ENCODE data around the gene ATP2A1.
"Not testable (repeated sequence)": the region's sequence is repeated elsewhere in the genome, so short reads cannot be mapped to it uniquely, and the experiment has no call there.

DNA sequence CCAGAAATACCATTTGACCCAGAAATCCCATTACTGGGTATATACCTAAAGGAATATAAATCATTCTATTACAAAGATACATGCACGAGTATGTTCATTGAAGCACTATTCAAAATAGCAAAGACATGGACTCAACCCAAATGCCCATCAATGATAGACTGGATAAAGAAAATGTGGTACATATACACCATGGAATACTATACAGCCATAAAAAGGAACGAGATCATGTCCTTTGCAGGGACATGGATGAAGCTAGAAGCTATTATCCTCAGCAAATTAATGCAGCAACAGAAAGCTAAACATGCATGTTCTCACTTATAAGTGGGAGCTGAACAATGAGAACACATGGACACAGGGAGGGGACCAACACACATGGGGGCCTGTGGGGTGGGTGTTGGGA, 48.0 kb downstream of the ATP2A1 start:
- TF ChIP-seq, protein P1, sequence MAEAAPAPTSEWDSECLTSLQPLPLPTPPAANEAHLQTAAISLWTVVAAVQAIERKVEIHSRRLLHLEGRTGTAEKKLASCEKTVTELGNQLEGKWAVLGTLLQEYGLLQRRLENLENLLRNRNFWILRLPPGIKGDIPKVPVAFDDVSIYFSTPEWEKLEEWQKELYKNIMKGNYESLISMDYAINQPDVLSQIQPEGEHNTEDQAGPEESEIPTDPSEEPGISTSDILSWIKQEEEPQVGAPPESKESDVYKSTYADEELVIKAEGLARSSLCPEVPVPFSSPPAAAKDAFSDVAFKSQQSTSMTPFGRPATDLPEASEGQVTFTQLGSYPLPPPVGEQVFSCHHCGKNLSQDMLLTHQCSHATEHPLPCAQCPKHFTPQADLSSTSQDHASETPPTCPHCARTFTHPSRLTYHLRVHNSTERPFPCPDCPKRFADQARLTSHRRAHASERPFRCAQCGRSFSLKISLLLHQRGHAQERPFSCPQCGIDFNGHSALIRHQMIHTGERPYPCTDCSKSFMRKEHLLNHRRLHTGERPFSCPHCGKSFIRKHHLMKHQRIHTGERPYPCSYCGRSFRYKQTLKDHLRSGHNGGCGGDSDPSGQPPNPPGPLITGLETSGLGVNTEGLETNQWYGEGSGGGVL (tag by site-specific recombination; IDR thresholded peaks at IDR 0.05): not testable (repeated sequence)
- not testable (repeated sequence) for TF ChIP-seq ZNF239, YY1, ZNF792, ZNF621 (tag by site-specific recombination; IDR thresholded peaks at IDR 0.05)
- TF ChIP-seq, protein P2, sequence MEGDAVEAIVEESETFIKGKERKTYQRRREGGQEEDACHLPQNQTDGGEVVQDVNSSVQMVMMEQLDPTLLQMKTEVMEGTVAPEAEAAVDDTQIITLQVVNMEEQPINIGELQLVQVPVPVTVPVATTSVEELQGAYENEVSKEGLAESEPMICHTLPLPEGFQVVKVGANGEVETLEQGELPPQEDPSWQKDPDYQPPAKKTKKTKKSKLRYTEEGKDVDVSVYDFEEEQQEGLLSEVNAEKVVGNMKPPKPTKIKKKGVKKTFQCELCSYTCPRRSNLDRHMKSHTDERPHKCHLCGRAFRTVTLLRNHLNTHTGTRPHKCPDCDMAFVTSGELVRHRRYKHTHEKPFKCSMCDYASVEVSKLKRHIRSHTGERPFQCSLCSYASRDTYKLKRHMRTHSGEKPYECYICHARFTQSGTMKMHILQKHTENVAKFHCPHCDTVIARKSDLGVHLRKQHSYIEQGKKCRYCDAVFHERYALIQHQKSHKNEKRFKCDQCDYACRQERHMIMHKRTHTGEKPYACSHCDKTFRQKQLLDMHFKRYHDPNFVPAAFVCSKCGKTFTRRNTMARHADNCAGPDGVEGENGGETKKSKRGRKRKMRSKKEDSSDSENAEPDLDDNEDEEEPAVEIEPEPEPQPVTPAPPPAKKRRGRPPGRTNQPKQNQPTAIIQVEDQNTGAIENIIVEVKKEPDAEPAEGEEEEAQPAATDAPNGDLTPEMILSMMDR (tag by site-specific recombination; IDR thresholded peaks at IDR 0.05): not testable (repeated sequence)
- TF ChIP-seq, protein P3, sequence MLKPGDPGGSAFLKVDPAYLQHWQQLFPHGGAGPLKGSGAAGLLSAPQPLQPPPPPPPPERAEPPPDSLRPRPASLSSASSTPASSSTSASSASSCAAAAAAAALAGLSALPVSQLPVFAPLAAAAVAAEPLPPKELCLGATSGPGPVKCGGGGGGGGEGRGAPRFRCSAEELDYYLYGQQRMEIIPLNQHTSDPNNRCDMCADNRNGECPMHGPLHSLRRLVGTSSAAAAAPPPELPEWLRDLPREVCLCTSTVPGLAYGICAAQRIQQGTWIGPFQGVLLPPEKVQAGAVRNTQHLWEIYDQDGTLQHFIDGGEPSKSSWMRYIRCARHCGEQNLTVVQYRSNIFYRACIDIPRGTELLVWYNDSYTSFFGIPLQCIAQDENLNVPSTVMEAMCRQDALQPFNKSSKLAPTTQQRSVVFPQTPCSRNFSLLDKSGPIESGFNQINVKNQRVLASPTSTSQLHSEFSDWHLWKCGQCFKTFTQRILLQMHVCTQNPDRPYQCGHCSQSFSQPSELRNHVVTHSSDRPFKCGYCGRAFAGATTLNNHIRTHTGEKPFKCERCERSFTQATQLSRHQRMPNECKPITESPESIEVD (tag by site-specific recombination; IDR thresholded peaks at IDR 0.05): not testable (repeated sequence)
- TF ChIP-seq, protein P4, sequence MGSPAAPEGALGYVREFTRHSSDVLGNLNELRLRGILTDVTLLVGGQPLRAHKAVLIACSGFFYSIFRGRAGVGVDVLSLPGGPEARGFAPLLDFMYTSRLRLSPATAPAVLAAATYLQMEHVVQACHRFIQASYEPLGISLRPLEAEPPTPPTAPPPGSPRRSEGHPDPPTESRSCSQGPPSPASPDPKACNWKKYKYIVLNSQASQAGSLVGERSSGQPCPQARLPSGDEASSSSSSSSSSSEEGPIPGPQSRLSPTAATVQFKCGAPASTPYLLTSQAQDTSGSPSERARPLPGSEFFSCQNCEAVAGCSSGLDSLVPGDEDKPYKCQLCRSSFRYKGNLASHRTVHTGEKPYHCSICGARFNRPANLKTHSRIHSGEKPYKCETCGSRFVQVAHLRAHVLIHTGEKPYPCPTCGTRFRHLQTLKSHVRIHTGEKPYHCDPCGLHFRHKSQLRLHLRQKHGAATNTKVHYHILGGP (tag by site-specific recombination; IDR thresholded peaks at IDR 0.05): not testable (repeated sequence)
